Liver (tissue), 9 donors: ENCODE measurements around the gene WNT1. TPM values are rescaled to one million over a fixed set of nuclear protein-coding genes. Genes with fewer than 3 reads are reported as not detected.

Source experiments
- DNase-seq: peaks from one replicate; pipeline ENCODE4 v3.0.0-alpha.2; 2017; ENCODE audit warnings: low spot score
- H3K27ac ChIP-seq, 2 donors: one replicate each; pipeline ENCODE4 v1.7.0; 2013; ENCODE audit warnings: inconsistent platforms in 2 of 2, low read length in 2 of 2, control low read depth in 1 of 2, low read depth in 1 of 2, mild to moderate bottlenecking in 1 of 2
- H3K27me3 ChIP-seq, 4 donors: one replicate each; pipeline versions ENCODE4 v1.6.1 to v1.7.0; 2013; ENCODE audit warnings: low read length in 3 of 4, inconsistent platforms in 1 of 4, mild to moderate bottlenecking in 1 of 4, moderate library complexity in 1 of 4; ENCODE audit not compliant: control insufficient read depth in 4 of 4, insufficient read depth in 4 of 4
- H3K36me3 ChIP-seq, 4 donors: one replicate each; pipeline versions ENCODE4 v1.6.1 to v1.7.0; 2013; ENCODE audit warnings: low read length in 3 of 4, mild to moderate bottlenecking in 3 of 4, low read depth in 1 of 4, moderate library complexity in 1 of 4; ENCODE audit not compliant: control insufficient read depth in 4 of 4, insufficient read depth in 3 of 4
- H3K4me1 ChIP-seq, 4 donors: one replicate each; pipeline versions ENCODE4 v1.6.1 to v1.7.0; 2013; ENCODE audit warnings: low read length in 3 of 4, mild to moderate bottlenecking in 3 of 4, moderate library complexity in 1 of 4; ENCODE audit not compliant: control insufficient read depth in 4 of 4, insufficient read depth in 4 of 4
- H3K4me3 ChIP-seq, 3 donors: one replicate each; pipeline versions ENCODE4 v1.6.1 to v1.7.0; 2013; ENCODE audit warnings: low read length in 3 of 3, control low read depth in 1 of 3, low read depth in 1 of 3, mild to moderate bottlenecking in 1 of 3
- H3K9ac ChIP-seq, 2 donors: one replicate each; pipeline ENCODE4 v1.7.0; 2013; ENCODE audit warnings: low read length in 2 of 2, mild to moderate bottlenecking in 2 of 2, moderate library complexity in 2 of 2, control low read depth in 1 of 2, low read depth in 1 of 2
- H3K9me3 ChIP-seq, 4 donors: one replicate each; pipeline versions ENCODE4 v1.6.1 to v1.7.0; 2013; ENCODE audit warnings: low read length in 3 of 4; ENCODE audit not compliant: control insufficient read depth in 4 of 4
- CTCF ChIP-seq: fragments of 150-350 bp; IDR thresholded peaks from 2 replicates; pipeline ENCODE4 v1.5.1; 2017; ENCODE audit warnings: improper control_type of control experiment, low read depth, low read length; ENCODE audit not compliant: missing input control
- EGR1 ChIP-seq, 2 donors: IDR thresholded peaks; 2 replicates each; pipeline ENCODE4 v1.6.1; 2016 to 2018; ENCODE audit warnings: antibody characterized with exemption in 2 of 2, low read depth in 2 of 2
- FOXA1 ChIP-seq: IDR thresholded peaks from 2 replicates; pipeline ENCODE4 v1.6.1; 2016; ENCODE audit warnings: antibody characterized with exemption
- HNF4A ChIP-seq, 2 donors: conservative IDR thresholded peaks; 2 replicates each; pipeline ENCODE4 v1.6.1; 2016; ENCODE audit warnings: antibody characterized with exemption in 2 of 2, mild to moderate bottlenecking in 2 of 2
- HNF4G ChIP-seq: IDR thresholded peaks from 2 replicates; pipeline ENCODE4 v1.6.1; 2016; ENCODE audit warnings: antibody characterized with exemption
- JUND ChIP-seq, 2 donors: IDR thresholded peaks; 2 replicates each; pipeline ENCODE4 v1.6.1; 2016; ENCODE audit warnings: antibody characterized with exemption in 2 of 2
- MAX ChIP-seq: IDR thresholded peaks from 2 replicates; pipeline ENCODE4 v1.6.1; 2016; ENCODE audit warnings: antibody characterized with exemption
- NR2F2 ChIP-seq: IDR thresholded peaks from 2 replicates; pipeline ENCODE4 v1.6.1; 2016; ENCODE audit warnings: antibody characterized with exemption
- REST ChIP-seq: IDR thresholded peaks from 2 replicates; pipeline ENCODE4 v1.6.1; 2016; ENCODE audit warnings: antibody characterized with exemption, mild to moderate bottlenecking
- RXRA ChIP-seq, 2 donors: IDR thresholded peaks; 2 replicates each; pipeline ENCODE4 v1.6.1; 2017 to 2018; ENCODE audit warnings: antibody characterized with exemption in 2 of 2, mild to moderate bottlenecking in 1 of 2
- SP1 ChIP-seq: IDR thresholded peaks from 2 replicates; pipeline ENCODE4 v1.6.1; 2018; ENCODE audit warnings: antibody characterized with exemption, mild to moderate bottlenecking
- YY1 ChIP-seq: IDR thresholded peaks from 2 replicates; pipeline ENCODE4 v1.6.1; 2016; ENCODE audit warnings: antibody characterized with exemption, mild to moderate bottlenecking
- ZBTB33 ChIP-seq: IDR thresholded peaks from 2 replicates; pipeline ENCODE4 v1.6.1; 2016; ENCODE audit warnings: antibody characterized with exemption
- WGBS: extraction: QIAGEN DNeasy Blood & Tissue Kit; methylation state at CpG from one replicate; pipeline ENCODE4 v1.1.7; 2013; 5-methylcytosine and 5-hydroxymethylcytosine counted together
- polyA plus RNA-seq, 2 donors: library from polyadenylated mRNA; stranded (reverse) in 1 of 2; unstranded in 1 of 2; fragments of 200-250 nt in 1 of 2; fragments of >200 nt in 1 of 2; fragmentation: Nextera tagmentation in 1 of 2; extraction: Ambion mirVana in 1 of 2; gene quantifications; one replicate each; pipeline versions ENCODE4 v1.2.1 to v1.2.3, GENCODE V29; 2013 to 2015
- total RNA-seq, 2 donors: library from RNA; depleted of rRNA; stranded (reverse); fragments of >200 nt; gene quantifications; one replicate each; pipeline ENCODE4 v1.2.3, GENCODE V29; 2014
- TF ChIP-seq, protein P1 (sequence below): IDR thresholded peaks from 2 replicates; pipeline ENCODE4 v1.6.1; 2016; ENCODE audit warnings: antibody characterized with exemption
- donor health status: healthy.
- donor health status: healthy.
- donor health status: healthy.
- donor health status: healthy.
- donor health status: healthy.

The WNT1 gene
- total and polyA plus RNA-seq, 4 donors = not detected

DNA sequence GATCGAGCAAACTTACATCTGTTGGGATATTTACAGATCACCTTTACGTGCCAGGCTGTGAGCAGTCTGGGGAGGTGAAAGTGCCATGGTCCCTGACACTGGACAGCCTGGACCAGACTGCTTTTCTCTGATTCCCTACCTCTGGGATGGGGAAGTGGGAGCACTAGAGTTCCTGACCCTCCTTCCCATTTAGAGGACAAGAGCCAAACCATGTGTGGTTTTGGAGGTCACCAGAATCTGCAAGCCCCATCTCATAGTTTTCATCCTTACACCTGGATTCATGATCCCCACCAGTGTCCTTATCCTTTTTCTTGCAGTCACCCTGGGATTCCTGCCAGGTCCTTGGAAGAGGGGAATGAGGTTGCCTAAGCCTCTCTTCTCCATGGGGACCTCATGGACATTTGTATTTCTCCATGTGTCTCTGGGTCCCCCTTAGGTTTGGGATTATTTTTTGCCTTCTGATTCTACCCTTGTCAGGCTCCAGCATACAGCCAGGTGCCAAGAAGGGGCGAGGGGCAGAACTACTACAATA lies 5.1 kb upstream of the WNT1 start (continued):
- TF ChIP-seq EGR1 (IDR thresholded peaks at IDR 0.05; ENCODE audit: low read depth in 2 of 2) = no peak

DNA sequence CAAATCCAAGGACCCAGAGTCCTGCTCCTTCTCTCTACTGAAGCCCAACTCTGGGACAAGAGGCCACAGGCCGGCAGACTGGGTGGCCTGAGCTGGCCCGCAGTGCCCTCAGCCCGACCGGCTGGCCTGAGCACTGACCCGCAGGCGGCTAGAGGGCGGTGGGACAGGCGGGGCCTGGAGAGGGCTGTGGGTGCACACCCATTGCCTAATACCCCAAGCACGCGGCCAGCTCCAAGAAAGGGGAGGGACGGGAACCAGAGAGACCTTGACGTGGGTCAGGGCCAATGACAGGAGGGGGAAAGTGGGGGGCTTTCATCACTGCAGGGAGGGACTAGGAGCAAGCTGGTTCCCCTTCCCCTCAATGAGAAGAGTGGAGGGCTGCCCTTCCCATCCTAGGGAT lies 4.6 kb upstream of the WNT1 start:
- 10% methylated on average over 12 of the region's 12 CpGs for WGBS
- peaks cover 1 to 20% (median 11%) of the 10 kb centered on the region in 4 donors for H3K4me1 ChIP-seq
- no peak overlapping the region for H3K4me3 ChIP-seq
- no peaks in the 10 kb centered on the region for H3K9me3 ChIP-seq
- H3K27me3 ChIP-seq = peaks cover 0 to 22% (median 12%) of the 10 kb centered on the region in 4 donors
- TF ChIP-seq CTCF (no peak), FOXA1 (no peak), NR2F2 (no peak), RXRA (IDR thresholded peaks at IDR 0.05) (no peak), EGR1 (IDR thresholded peaks at IDR 0.05; ENCODE audit: low read depth in 2 of 2) (no peak), YY1 (no peak), MAX (no peak), SP1 (no peak), HNF4G (no peak), ZBTB33 (no peak), JUND (IDR thresholded peaks at IDR 0.05) (no peak), HNF4A (conservative IDR thresholded peaks at IDR 0.05) (no peak), REST (no peak)
- TF ChIP-seq, protein P1, sequence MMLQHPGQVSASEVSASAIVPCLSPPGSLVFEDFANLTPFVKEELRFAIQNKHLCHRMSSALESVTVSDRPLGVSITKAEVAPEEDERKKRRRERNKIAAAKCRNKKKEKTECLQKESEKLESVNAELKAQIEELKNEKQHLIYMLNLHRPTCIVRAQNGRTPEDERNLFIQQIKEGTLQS = no peak
- no peaks in the 10 kb centered on the region for H3K36me3 ChIP-seq
- H3K27ac ChIP-seq = no peak overlapping the region
- DNase-seq = no peak
- no peak overlapping the region for H3K9ac ChIP-seq
